ENCODE measurements around the gene CLUH. TPM values are rescaled to one million over a fixed set of nuclear protein-coding genes. Genes with fewer than 3 reads are reported as not detected.

CLUH gene, protein sequence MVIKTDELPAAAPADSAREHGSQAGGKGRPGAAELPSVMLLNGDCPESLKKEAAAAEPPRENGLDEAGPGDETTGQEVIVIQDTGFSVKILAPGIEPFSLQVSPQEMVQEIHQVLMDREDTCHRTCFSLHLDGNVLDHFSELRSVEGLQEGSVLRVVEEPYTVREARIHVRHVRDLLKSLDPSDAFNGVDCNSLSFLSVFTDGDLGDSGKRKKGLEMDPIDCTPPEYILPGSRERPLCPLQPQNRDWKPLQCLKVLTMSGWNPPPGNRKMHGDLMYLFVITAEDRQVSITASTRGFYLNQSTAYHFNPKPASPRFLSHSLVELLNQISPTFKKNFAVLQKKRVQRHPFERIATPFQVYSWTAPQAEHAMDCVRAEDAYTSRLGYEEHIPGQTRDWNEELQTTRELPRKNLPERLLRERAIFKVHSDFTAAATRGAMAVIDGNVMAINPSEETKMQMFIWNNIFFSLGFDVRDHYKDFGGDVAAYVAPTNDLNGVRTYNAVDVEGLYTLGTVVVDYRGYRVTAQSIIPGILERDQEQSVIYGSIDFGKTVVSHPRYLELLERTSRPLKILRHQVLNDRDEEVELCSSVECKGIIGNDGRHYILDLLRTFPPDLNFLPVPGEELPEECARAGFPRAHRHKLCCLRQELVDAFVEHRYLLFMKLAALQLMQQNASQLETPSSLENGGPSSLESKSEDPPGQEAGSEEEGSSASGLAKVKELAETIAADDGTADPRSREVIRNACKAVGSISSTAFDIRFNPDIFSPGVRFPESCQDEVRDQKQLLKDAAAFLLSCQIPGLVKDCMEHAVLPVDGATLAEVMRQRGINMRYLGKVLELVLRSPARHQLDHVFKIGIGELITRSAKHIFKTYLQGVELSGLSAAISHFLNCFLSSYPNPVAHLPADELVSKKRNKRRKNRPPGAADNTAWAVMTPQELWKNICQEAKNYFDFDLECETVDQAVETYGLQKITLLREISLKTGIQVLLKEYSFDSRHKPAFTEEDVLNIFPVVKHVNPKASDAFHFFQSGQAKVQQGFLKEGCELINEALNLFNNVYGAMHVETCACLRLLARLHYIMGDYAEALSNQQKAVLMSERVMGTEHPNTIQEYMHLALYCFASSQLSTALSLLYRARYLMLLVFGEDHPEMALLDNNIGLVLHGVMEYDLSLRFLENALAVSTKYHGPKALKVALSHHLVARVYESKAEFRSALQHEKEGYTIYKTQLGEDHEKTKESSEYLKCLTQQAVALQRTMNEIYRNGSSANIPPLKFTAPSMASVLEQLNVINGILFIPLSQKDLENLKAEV (N-terminal part only)
- total RNA-seq = 149 TPM
- long read RNA-seq, partial matches to known transcripts = 171 of 175 reads
- long read RNA-seq, other reads (novel, unspliced or antisense) = 4 of 175 reads

DNA sequence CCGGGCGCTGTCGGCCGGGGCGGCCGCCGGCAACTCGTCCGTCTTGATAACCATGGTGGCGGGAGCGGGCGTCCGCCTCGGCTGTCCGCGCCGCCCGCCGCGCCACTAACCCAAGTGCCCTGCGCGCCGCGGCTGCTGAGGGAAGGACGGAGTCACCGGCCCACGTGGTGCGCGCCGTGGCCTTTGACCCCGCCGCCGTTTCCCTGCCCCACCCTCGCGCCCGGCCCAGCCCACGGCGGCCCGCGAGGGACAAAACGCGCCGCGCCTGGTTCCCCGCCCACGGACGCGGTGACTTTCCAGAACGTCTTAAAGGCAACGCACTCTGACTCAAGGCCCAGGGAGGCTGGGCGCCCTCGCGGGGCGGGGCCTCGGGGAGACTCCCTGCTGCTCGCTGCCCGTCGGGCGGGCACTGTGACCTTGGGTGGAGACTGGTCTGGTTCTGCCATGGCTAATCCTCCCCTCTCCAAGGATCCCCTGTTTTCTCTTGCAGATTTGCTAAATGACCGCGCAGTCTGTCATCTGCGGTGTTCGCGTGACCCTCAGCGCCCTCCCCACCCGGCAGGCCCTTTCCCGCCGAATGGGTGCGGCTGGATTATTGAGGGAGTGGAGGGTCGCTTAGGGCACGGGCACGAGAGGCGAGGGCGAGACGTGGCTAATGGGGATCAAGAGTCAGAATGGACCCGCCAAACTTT lies at the start of gene CLUH:
CLUH (minus strand) TSS at position 157 of the 692 bp plus-strand sequence; CDS start at position 54, 103 bp downstream.
- peak; percentile 99 for DNase-seq (ENCODE audit: low spot score)

DNA sequence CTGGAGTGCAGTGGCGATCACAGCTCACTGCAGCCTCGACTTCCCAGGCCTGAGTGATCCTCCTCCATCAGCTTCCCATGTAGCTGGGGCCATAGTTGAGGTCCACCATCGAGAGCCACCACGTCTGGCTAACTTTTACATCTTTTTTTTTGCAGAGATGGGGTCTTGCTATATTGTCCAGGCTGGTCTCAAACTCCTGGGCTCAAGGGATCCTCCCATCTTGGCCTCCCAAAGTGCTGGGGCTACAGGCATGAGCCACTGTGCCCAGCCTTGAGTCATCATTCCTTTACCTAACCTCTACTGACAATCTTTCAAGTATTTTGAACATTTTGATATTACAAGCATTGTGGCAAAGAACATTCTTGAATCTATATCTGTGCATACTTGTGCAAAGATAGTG lies 47.3 kb upstream of the CLUH start:
- DNase-seq (ENCODE audit: low spot score) = no peak

DNA sequence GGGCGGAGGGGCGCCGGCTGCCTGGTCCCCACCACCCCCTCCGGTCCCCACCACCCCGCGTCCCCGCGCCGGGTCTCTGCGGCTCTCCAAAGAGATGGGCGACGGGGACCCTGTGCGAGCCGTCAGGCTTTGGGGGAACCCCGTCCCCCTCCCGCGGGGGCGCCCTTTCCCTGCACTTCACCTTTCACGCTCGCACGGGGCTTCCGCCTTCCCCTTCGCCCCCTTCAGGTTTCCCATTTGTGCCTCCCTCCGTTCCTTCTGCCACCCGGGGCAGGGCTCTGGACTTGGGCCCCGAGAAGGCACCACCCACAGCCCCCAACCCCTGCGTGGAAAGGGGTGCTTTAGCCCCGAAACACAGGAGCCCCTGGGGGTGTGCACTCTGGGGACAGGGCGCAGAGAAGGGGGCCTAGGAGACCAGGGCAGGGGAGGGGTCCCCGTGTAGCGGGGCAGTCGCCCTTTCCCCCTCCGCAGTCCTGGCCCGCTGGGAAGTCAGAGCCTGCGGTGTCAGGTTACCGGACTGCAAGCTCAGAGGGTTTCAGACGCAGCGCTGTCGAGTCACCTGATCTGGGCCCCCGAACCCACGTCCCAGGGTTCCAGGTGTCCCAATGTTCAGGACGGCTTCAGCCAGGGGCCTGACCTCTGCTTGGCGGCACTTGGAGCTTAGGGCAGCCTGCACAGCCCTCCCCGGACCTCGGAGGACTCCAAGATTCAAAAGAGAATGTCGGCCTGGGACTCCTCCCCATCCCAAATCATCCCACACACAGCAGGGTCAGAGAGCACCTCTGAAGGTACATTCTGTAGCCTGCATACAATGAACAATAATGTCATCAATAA lies 44.5 kb upstream of the CLUH start:
- no peak for DNase-seq (ENCODE audit: low spot score)

GRCh38 chr17:2751491-2751890 lies 39.9 kb upstream of the CLUH start:
- no peak for DNase-seq (ENCODE audit: low spot score)

DNA sequence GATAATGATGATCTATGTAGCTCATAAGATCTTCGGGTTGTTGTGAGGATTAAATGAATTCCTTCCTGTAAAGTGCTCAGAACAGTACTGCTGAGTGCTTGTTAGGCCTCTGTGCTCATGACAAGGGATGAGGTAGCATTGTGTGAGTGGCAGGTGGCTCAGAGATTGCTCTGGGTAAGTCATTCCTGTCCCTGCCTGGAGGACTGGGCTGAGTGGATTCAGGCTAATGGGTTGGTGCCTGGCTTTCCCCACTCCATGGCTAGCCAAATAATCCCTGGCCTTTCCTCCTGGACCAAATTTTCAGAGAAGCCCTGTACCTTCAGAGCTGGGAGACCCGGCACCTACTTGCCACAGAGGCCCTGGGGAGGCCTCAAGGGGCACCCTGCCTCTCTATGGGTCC lies 39.2 kb upstream of the CLUH start:
- no peak for DNase-seq (ENCODE audit: low spot score)

DNA sequence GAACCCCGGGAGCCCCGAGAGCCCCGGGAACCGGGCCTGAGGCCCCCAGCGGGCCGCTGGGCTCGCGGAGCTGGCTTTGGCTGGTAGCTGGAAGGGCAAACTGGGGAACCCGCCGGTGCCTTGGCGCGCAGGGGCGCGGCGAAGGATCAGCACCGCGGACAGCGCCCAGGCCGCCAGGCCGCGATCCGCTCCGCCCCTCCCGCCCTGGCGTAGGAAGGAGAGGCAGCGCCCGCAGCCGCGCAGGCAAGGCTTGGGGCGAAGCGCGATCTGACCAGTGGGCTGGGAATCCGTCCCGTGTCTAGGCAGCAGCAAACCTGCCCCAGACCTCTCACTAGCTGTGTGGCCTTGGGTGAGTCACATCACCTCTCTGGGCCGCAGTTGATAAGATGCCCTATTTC lies 38.2 kb upstream of the CLUH start:
- peak; percentile 92 for DNase-seq (ENCODE audit: low spot score)

GRCh38 chr17:2749058-2749783 lies 37.7 kb upstream of the CLUH start, which contains the start of gene CCDC92B:
Gene CCDC92B (minus strand): TSS chr17:2749652. CDS start chr17:2735145, 14,507 bp downstream.
- DNase-seq (ENCODE audit: low spot score) = no peak

DNA sequence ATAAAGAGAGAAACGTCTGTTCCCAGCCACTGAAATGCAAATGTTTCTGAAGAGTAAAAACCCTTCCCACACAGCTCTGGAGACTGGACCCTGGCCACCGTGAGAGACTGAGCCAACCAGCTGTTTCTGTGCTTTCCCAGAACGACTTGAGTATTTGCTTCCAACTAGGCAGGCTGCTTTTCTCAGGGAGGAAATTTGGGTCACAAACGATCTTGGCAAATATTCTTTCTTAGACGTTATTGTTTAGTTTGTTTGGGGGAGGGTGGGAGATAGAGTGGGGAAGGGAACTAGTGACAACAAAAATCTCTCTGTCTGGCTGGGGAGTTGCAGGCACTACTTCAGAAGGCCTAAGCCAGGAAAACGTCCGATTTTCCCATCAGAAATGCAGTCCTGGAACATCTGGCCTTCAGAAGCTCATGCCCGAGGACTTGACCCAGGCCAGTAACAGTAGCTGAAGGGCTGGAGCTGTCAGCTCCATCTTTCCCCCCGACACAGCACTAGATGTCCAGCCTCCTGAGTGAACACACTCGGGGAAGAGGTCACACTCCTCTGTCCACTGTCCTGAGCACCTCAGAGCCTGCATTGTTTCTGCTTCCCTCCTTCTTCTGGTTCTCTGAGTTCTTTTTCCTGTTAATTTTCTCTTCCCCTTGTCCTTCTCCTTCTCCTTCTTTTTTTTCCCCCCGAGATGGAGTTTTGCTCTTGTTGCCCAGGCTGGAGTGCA lies 33.9 kb upstream of the CLUH start:
- DNase-seq (ENCODE audit: low spot score) = no peak

GRCh38 chr17:2737693-2738092 lies 26.1 kb upstream of the CLUH start:
- no peak for DNase-seq (ENCODE audit: low spot score)

DNA sequence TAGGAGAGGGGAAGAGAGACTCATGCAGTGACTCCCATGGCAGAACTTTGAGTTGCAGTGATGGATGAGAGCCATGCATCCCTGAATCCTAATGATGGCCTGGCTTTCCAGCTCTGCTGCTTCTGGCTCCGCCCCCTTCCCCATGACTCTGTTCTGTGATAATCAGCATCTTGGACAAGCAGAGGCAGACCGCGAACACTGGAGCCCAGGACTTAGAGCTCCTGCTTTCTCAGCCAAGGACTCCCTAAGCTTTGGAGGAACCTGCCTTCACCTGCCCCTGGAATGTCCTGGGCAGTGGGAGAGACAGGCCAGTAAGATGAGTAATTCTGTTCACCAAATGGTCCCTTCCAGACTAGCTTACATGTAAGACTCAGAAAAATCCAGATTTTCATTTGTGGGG lies 25.4 kb upstream of the CLUH start:
- no peak for DNase-seq (ENCODE audit: low spot score)

DNA sequence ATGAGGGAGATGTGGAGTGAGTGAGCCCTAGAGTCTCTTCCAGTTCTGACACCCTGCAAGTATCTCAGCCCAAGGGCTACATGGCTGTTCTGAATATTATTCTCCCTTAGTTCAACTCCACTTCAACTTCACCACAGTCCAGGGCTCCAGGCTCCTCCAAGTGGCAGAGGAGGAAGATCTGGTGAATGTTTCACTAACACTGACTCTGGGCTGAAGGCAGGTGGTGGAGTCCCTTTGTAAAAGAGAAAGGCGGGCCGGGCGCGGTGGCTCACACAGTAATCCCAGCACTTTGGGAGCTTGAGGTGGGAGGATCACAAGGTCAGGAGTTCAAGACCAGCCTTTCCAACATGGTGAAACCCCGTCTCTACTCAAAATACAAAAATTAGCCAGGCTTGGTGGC lies 24.3 kb upstream of the CLUH start:
- no peak for DNase-seq (ENCODE audit: low spot score)

GRCh38 chr17:2734939-2735338 lies 23.4 kb upstream of the CLUH start:
- no peak for DNase-seq (ENCODE audit: low spot score)

GRCh38 chr17:2731807-2732206 lies 20.2 kb upstream of the CLUH start:
- no peak for DNase-seq (ENCODE audit: low spot score)

- DNase-seq (ENCODE audit: low spot score) = no peak
Observed at GRCh38 chr17:2730764-2731353, 19.3 kb upstream of the CLUH start.

DNA sequence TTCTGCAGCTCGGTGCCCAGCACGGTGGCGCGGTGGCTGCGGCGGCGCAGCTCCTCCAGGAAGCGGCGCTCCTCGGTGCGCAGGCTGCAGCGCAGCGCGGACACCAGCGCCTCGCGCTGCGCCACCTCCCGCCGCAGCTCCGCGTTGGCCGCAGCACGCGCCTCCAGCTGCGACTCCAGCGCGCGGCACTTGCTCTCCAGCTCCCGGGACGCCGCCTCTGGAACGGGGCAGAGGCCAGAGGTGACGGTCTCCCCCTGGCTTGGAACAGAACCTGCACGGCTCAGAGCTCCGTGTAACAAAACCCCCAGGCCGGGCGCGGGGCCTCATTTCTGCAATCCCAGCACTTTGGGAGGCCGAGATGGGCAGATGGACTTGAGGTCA lies 13.2 kb upstream of the CLUH start:
- no peak for DNase-seq (ENCODE audit: low spot score)

- DNase-seq (ENCODE audit: low spot score) = no peak
Observed at GRCh38 chr17:2723997-2724783, 12.6 kb upstream of the CLUH start.

- DNase-seq (ENCODE audit: low spot score) = no peak
Observed at GRCh38 chr17:2723505-2723996, 12.0 kb upstream of the CLUH start.

Data from mesenteric fat pad (tissue), 1 donor.